HL-60 (cell line): ENCODE measurements around the gene FBLN7.

Experiments used
- DNase-seq, 2 experiments: peaks; one replicate each; pipeline ENCODE4 v3.0.0-alpha.2; 2010 to 2020; ENCODE audit warnings: low read depth in 1 of 2, low spot score in 1 of 2
- H3K27ac ChIP-seq: fragments of 250-450 bp; sonication (Bioruptor Pico); replicated peaks from 2 replicates; pipeline ENCODE4 v1.5.1; 2020; ENCODE audit warnings: mild to moderate bottlenecking, moderate library complexity
- H3K27me3 ChIP-seq: fragments of 250-450 bp; sonication (Bioruptor Pico); 2 replicates; pipeline ENCODE4 v1.5.1; 2021; ENCODE audit warnings: mild to moderate bottlenecking, moderate library complexity; ENCODE audit not compliant: insufficient read depth, poor library complexity, severe bottlenecking
- H3K4me3 ChIP-seq: replicated peaks from 2 replicates; pipeline ENCODE4 v1.5.1; 2011; ENCODE audit warnings: mild to moderate bottlenecking, control low read depth, low read length; ENCODE audit not compliant: insufficient read depth
- CTCF ChIP-seq: IDR thresholded peaks from one replicate; pipeline ENCODE4 v1.5.1; 2011; ENCODE audit warnings: low read length, control low read depth, inconsistent platforms; ENCODE audit not compliant: insufficient read depth
- GABPA ChIP-seq: IDR thresholded peaks from 2 replicates; pipeline ENCODE4 v1.6.1; 2012; ENCODE audit warnings: low read depth
- POLR2AphosphoS5 ChIP-seq: IDR thresholded peaks from 2 replicates; pipeline ENCODE4 v1.6.1; 2012; ENCODE audit warnings: low read depth
- SPI1 ChIP-seq: IDR thresholded peaks from 2 replicates; pipeline ENCODE4 v1.6.1; 2012; ENCODE audit warnings: low read depth, mild to moderate bottlenecking, borderline replicate concordance
- TF ChIP-seq, protein P1 (sequence below): IDR thresholded peaks from 2 replicates; pipeline ENCODE4 v1.6.1; 2012; ENCODE audit warnings: low read depth; ENCODE audit not compliant: insufficient replicate concordance

FBLN7 gene

DNA sequence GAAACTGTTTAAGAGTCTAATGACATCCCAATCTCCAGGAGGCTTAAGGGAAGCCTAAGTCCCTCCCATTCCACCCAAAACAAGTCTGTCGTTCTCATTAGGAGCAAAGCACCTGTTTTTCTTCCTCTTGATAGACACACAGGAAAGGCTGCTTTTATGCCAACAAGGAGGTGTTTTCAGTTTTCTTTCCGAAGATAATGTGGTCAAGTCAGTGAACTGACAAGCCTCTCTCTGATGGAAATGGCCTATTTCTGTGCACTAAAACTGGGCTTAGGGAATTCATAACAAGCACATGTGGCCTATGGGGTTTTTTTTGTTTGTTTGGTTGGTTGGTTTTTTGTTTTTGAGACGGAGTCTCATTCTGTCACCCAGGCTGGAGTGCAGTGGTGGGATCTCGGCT is 36.2 kb downstream of the FBLN7 start:
- Histone ChIP-seq H3K4me3 (no peak overlapping the region), H3K27me3 (no peaks in the 10 kb centered on the region), H3K27ac (no peak overlapping the region)
- no peak for DNase-seq
- TF ChIP-seq, protein P1, sequence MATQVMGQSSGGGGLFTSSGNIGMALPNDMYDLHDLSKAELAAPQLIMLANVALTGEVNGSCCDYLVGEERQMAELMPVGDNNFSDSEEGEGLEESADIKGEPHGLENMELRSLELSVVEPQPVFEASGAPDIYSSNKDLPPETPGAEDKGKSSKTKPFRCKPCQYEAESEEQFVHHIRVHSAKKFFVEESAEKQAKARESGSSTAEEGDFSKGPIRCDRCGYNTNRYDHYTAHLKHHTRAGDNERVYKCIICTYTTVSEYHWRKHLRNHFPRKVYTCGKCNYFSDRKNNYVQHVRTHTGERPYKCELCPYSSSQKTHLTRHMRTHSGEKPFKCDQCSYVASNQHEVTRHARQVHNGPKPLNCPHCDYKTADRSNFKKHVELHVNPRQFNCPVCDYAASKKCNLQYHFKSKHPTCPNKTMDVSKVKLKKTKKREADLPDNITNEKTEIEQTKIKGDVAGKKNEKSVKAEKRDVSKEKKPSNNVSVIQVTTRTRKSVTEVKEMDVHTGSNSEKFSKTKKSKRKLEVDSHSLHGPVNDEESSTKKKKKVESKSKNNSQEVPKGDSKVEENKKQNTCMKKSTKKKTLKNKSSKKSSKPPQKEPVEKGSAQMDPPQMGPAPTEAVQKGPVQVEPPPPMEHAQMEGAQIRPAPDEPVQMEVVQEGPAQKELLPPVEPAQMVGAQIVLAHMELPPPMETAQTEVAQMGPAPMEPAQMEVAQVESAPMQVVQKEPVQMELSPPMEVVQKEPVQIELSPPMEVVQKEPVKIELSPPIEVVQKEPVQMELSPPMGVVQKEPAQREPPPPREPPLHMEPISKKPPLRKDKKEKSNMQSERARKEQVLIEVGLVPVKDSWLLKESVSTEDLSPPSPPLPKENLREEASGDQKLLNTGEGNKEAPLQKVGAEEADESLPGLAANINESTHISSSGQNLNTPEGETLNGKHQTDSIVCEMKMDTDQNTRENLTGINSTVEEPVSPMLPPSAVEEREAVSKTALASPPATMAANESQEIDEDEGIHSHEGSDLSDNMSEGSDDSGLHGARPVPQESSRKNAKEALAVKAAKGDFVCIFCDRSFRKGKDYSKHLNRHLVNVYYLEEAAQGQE = no peak
- TF ChIP-seq SPI1 = no peak
- TF ChIP-seq POLR2AphosphoS5 = no peak
- TF ChIP-seq GABPA = no peak
- no peak for TF ChIP-seq CTCF

- no peak for DNase-seq
- Histone ChIP-seq H3K27ac (no peak overlapping the region), H3K27me3 (no peaks in the 10 kb centered on the region), H3K4me3 (no peak overlapping the region)
- TF ChIP-seq POLR2AphosphoS5 (no peak), CTCF (no peak)
- TF ChIP-seq, protein P1 = no peak
Observed at GRCh38 chr2:112175333-112175732, 37.1 kb downstream of the FBLN7 start.

GRCh38 chr2:112175958-112176573 is 37.9 kb downstream of the FBLN7 start:
- no peak overlapping the region for H3K27ac ChIP-seq
- no peak overlapping the region for H3K4me3 ChIP-seq
- no peaks in the 10 kb centered on the region for H3K27me3 ChIP-seq
- no peak for TF ChIP-seq GABPA
- TF ChIP-seq, protein P1 = no peak
- TF ChIP-seq POLR2AphosphoS5 = no peak
- no peak for TF ChIP-seq SPI1
- no peak for TF ChIP-seq CTCF
- no peak for DNase-seq
